ENCODE data around the gene ZNHIT6.

ZNHIT6 gene

DNA sequence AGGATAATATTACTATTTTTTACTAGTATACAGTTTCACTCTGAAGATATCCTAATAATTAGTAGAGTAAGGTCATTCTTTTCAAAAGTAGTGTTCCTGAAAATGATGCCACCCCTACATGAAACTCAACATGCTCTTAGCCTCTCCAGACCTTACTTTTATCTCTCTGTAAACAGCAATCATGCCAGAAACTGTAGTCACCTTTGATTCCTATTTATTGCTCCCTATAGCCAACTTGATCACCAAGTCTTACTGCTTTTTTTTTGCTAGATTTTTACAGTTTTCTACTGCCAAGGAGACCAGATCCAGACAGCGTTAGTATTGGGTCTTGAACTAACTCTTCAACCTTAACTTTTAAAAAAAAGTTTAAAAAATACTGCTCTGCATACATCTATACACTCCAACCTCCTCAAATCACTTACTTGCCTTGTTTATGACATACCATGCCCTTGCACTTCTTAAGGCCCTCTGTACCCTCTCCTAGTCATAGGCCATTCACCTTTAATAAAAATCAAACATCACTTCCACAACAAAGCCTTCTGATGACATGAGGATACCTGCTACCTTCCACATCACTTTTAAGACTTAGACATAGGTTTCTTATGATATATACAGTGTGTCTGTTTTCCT is 36.1 kb downstream of the ZNHIT6 start:
- TF ChIP-seq POLR2AphosphoS5 (IDR thresholded peaks at IDR 0.05; ENCODE audit: low read depth, low read length) (no peak), SIN3A (IDR thresholded peaks at IDR 0.05; ENCODE audit: borderline replicate concordance, insufficient read depth, low read length) (no peak), FOXP2 (optimal IDR thresholded peaks at IDR 0.05; ENCODE audit: borderline replicate concordance, extremely low read depth, extremely low read length, insufficient read depth) (no peak), TAF1 (IDR thresholded peaks at IDR 0.05; ENCODE audit: borderline replicate concordance, insufficient read depth, low read length) (no peak)
- TF ChIP-seq, protein P1, sequence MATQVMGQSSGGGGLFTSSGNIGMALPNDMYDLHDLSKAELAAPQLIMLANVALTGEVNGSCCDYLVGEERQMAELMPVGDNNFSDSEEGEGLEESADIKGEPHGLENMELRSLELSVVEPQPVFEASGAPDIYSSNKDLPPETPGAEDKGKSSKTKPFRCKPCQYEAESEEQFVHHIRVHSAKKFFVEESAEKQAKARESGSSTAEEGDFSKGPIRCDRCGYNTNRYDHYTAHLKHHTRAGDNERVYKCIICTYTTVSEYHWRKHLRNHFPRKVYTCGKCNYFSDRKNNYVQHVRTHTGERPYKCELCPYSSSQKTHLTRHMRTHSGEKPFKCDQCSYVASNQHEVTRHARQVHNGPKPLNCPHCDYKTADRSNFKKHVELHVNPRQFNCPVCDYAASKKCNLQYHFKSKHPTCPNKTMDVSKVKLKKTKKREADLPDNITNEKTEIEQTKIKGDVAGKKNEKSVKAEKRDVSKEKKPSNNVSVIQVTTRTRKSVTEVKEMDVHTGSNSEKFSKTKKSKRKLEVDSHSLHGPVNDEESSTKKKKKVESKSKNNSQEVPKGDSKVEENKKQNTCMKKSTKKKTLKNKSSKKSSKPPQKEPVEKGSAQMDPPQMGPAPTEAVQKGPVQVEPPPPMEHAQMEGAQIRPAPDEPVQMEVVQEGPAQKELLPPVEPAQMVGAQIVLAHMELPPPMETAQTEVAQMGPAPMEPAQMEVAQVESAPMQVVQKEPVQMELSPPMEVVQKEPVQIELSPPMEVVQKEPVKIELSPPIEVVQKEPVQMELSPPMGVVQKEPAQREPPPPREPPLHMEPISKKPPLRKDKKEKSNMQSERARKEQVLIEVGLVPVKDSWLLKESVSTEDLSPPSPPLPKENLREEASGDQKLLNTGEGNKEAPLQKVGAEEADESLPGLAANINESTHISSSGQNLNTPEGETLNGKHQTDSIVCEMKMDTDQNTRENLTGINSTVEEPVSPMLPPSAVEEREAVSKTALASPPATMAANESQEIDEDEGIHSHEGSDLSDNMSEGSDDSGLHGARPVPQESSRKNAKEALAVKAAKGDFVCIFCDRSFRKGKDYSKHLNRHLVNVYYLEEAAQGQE (IDR thresholded peaks at IDR 0.05; ENCODE audit: insufficient read depth in 1 of 2, low read depth in 2 of 2, low read length in 2 of 2), result no peak

DNA sequence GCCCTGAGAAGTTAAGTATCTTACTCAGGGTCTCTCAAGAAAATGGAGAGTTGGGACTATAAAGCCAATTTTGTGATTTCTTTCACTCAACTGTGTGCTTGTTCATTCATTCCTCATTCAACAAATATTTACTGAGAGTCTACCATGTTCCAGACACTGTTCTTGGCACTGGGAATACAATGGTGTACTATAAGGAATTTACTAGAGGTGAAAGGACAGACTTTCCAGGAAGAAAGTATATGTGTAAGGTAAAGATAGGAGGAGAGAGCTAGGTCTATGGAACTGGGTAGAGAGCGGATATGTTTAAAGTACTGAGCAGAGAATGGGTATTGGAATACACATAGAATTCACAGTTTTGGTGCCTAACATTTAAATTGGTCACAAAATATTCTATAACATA is 42.3 kb downstream of the ZNHIT6 start:
- TF ChIP-seq POLR2AphosphoS5 (IDR thresholded peaks at IDR 0.05; ENCODE audit: low read depth, low read length) (no peak), FOXP2 (optimal IDR thresholded peaks at IDR 0.05; ENCODE audit: borderline replicate concordance, extremely low read depth, extremely low read length, insufficient read depth) (no peak), TAF1 (IDR thresholded peaks at IDR 0.05; ENCODE audit: borderline replicate concordance, insufficient read depth, low read length) (no peak), SIN3A (IDR thresholded peaks at IDR 0.05; ENCODE audit: borderline replicate concordance, insufficient read depth, low read length) (no peak)
- TF ChIP-seq, protein P1 (IDR thresholded peaks at IDR 0.05; ENCODE audit: insufficient read depth in 1 of 2, low read depth in 2 of 2, low read length in 2 of 2), result no peak

DNA sequence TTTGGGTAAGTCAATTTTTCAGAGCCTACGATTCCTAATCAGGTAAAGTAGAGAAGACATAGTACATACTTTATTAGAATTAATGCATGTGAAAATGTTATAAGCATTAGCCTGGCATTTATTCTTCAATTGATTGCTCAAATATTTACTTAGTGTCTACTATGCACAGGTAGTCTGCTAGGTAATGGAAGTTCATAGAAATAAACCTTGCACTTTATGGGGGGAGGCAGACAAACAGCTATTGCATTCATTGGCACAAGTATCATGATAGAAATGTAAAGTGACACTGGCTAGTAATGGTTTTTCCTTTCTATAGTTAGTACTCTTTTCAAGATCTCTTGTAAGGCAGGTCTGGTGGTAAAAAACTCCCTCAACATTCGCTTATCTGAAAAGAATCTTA is 44.9 kb downstream of the ZNHIT6 start:
- TF ChIP-seq SIN3A (IDR thresholded peaks at IDR 0.05; ENCODE audit: borderline replicate concordance, insufficient read depth, low read length) (no peak), POLR2AphosphoS5 (IDR thresholded peaks at IDR 0.05; ENCODE audit: low read depth, low read length) (no peak), TAF1 (IDR thresholded peaks at IDR 0.05; ENCODE audit: borderline replicate concordance, insufficient read depth, low read length) (no peak), FOXP2 (optimal IDR thresholded peaks at IDR 0.05; ENCODE audit: borderline replicate concordance, extremely low read depth, extremely low read length, insufficient read depth) (no peak)
- TF ChIP-seq, protein P1 (IDR thresholded peaks at IDR 0.05; ENCODE audit: insufficient read depth in 1 of 2, low read depth in 2 of 2, low read length in 2 of 2), result no peak

DNA sequence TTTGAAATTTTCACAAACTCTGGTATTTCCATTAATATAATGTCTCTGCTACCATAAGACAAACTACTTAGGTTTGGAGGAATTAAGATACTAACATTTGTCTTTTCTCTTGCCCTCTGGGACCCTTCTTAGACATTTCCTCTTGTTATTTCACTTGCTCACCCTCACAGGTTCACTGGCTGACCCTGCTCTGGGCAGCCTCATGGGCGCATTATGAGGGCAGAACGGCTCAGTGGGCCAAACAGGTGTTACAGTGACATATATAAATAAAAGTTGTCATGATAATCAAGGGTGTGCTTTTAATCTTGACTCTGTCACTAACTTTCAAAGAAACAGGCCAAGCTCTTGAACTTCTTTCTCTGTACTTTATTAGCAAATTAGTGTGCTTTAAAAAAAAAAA is 46.5 kb downstream of the ZNHIT6 start:
- no peak for TF ChIP-seq FOXP2 (optimal IDR thresholded peaks at IDR 0.05; ENCODE audit: borderline replicate concordance, extremely low read depth, extremely low read length, insufficient read depth)

DNA sequence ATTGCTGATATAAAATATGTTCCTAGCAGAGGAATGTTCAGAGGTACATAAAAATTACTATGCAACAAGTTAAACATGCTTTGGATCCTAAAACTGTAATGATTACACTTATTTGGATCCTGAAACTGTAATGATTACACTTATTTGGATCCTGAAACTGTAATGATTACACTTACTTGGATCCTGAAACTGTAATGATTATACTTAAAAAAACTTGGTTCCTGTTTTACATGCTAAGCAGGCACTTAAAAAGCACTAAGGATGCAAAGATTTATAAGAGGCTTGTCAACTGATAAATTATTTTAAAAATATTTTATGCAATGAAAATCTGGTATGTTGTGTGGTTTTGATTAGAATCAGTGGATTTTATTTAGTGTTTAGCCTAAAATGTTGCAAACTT is 47.7 kb downstream of the ZNHIT6 start:
- TF ChIP-seq SIN3A (IDR thresholded peaks at IDR 0.05; ENCODE audit: borderline replicate concordance, insufficient read depth, low read length) (no peak), TAF1 (IDR thresholded peaks at IDR 0.05; ENCODE audit: borderline replicate concordance, insufficient read depth, low read length) (no peak), POLR2AphosphoS5 (IDR thresholded peaks at IDR 0.05; ENCODE audit: low read depth, low read length) (no peak), FOXP2 (optimal IDR thresholded peaks at IDR 0.05; ENCODE audit: borderline replicate concordance, extremely low read depth, extremely low read length, insufficient read depth) (no peak)
- TF ChIP-seq, protein P1 (IDR thresholded peaks at IDR 0.05; ENCODE audit: insufficient read depth in 1 of 2, low read depth in 2 of 2, low read length in 2 of 2), result no peak

Measured in PFSK-1 (cell line).